A673 (cell line): ENCODE data around the gene SLC35C1. TPM values are rescaled to one million over a fixed set of nuclear protein-coding genes. Genes with fewer than 3 reads are reported as not detected.
"Not testable (repeated sequence)": the region's sequence is repeated elsewhere in the genome, so short reads cannot be mapped to it uniquely, and the experiment has no call there.

Source experiments
- BruUV-seq: library from RNA; stranded (reverse); fragments of 400-500 nt; replicated peaks from 2 replicates; lab custom pipeline; 2021; lab: Mats Ljungman, UMichigan
- CTCF ChIA-PET: fragments of 300-600 bp; sonication (Branson Sonifier 250); formaldehyde crosslinking; loops from one replicate; lab custom pipeline; 2022; ENCODE audit warnings: antibody characterized with exemption; lab: Charles Lee
- POLR2A ChIA-PET: fragments of 300-600 bp; sonication (Branson Sonifier 250); formaldehyde crosslinking; loops from one replicate; lab custom pipeline; 2022; ENCODE audit warnings: antibody characterized with exemption; ENCODE audit not compliant: low non-redundant PET; lab: Charles Lee
- DNase-seq: peaks from one replicate; pipeline ENCODE4 v3.0.0-alpha.2; 2015; ENCODE audit warnings: low spot score
- H3K27ac ChIP-seq: fragments of 200-600 bp; sonication (generic); 2 replicates; pipeline ENCODE4 v1.5.1; 2016; ENCODE audit warnings: mixed run types, low read depth, mild to moderate bottlenecking, mixed read lengths, antibody characterized with exemption, low read length; ENCODE audit not compliant: poor library complexity, severe bottlenecking
- H3K27me3 ChIP-seq: fragments of 200-600 bp; sonication (generic); replicated peaks from 2 replicates; pipeline ENCODE4 v1.6.1; 2017; ENCODE audit warnings: mixed run types, low read depth, mild to moderate bottlenecking, mixed read lengths, antibody characterized with exemption, low read length; ENCODE audit not compliant: insufficient read depth, poor library complexity
- H3K36me3 ChIP-seq: fragments of 200-600 bp; sonication (generic); 2 replicates; pipeline ENCODE4 v1.6.1; 2016; ENCODE audit warnings: mixed run types, mild to moderate bottlenecking, mixed read lengths, antibody characterized with exemption, low read length; ENCODE audit not compliant: insufficient read depth, poor library complexity, severe bottlenecking
- H3K4me1 ChIP-seq: fragments of 200-600 bp; sonication (generic); 2 replicates; pipeline ENCODE4 v1.6.1; 2017; ENCODE audit warnings: mixed run types, mild to moderate bottlenecking, mixed read lengths, antibody characterized with exemption, low read length; ENCODE audit not compliant: insufficient read depth, poor library complexity, severe bottlenecking
- H3K4me3 ChIP-seq: fragments of 200-600 bp; sonication (generic); 2 replicates; pipeline ENCODE4 v1.5.1; 2016; ENCODE audit warnings: low read depth, mixed run types, mild to moderate bottlenecking, mixed read lengths, low read length; ENCODE audit not compliant: poor library complexity, severe bottlenecking
- H3K9me3 ChIP-seq: fragments of 200-600 bp; sonication (generic); 2 replicates; pipeline ENCODE4 v1.6.1; 2016; ENCODE audit warnings: mixed run types, low read depth, mild to moderate bottlenecking, mixed read lengths, antibody characterized with exemption, low read length; ENCODE audit not compliant: poor library complexity, severe bottlenecking
- EZH2 ChIP-seq: fragments of 200-600 bp; sonication (generic); IDR thresholded peaks from 2 replicates; pipeline ENCODE4 v1.6.1; 2017; ENCODE audit warnings: borderline replicate concordance, low read depth, mild to moderate bottlenecking, mixed read lengths, antibody characterized with exemption, low read length; ENCODE audit not compliant: poor library complexity, severe bottlenecking
- intact Hi-C: fragments of 100-400 bp; cut with micrococcal nuclease; formaldehyde crosslinking; loops from one replicate; pipeline ENCODE4 v1.10.0; 2022; ENCODE audit not compliant: unreplicated experiment
- total RNA-seq: library from RNA; stranded (reverse); gene quantifications from 2 replicates; pipeline ENCODE4 v1.2.3, GENCODE V29; 2021
- TF ChIP-seq, protein P1 (sequence below): fragments of 300-800, 200-600 bp; sonication (generic); conservative IDR thresholded peaks from 2 replicates; pipeline ENCODE4 v1.5.1; 2017; ENCODE audit warnings: low read depth, mild to moderate bottlenecking, antibody characterized with exemption, low read length, moderate library complexity, mixed read lengths

Gene SLC35C1
- total RNA-seq, 1 experiment from 2014 or later, result 32.5 TPM

DNA sequence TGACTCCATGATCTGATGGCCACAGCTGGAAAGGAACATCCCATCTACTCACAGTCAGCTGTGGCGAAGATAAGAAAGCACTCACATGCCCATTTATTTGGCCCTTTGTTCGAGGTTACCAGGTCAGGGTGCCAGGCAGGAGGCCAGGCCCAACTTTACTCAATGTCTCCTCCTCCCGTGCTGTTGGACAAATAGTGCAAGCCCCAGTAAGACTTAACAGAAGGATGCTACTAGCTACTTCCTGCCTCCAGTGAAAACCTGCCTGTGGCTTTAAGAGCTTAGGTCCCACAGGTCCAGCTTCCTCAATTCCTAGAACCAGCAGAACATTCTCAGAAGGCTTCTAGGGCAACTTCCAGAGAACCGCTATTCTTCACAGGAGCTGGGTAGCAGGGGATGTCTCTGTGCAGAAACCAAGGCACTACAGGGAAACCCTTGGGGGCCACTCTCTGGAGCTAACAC lies 29.4 kb downstream of the SLC35C1 start:
- H3K4me1 ChIP-seq, result peaks cover 8% of the 10 kb centered on the region
- intact Hi-C loops, result no loop called here
- CTCF ChIA-PET, result no interaction called here
- no peak overlapping the region for H3K4me3 ChIP-seq
- POLR2A ChIA-PET, result interaction anchor here (0.6 to 0.7 kb wide), 3 partner anchors 12 to 403 kb away, joined by 3 read pairs; no protein-coding TSS in a partner anchor
- no peak overlapping the region for H3K27ac ChIP-seq
- TF ChIP-seq, protein P1, sequence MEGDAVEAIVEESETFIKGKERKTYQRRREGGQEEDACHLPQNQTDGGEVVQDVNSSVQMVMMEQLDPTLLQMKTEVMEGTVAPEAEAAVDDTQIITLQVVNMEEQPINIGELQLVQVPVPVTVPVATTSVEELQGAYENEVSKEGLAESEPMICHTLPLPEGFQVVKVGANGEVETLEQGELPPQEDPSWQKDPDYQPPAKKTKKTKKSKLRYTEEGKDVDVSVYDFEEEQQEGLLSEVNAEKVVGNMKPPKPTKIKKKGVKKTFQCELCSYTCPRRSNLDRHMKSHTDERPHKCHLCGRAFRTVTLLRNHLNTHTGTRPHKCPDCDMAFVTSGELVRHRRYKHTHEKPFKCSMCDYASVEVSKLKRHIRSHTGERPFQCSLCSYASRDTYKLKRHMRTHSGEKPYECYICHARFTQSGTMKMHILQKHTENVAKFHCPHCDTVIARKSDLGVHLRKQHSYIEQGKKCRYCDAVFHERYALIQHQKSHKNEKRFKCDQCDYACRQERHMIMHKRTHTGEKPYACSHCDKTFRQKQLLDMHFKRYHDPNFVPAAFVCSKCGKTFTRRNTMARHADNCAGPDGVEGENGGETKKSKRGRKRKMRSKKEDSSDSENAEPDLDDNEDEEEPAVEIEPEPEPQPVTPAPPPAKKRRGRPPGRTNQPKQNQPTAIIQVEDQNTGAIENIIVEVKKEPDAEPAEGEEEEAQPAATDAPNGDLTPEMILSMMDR, result no peak
- no peak for TF ChIP-seq EZH2
- no peaks in the 10 kb centered on the region for H3K36me3 ChIP-seq
- peaks cover 6% of the 10 kb centered on the region for H3K27me3 ChIP-seq
- H3K9me3 ChIP-seq, result no peaks in the 10 kb centered on the region
- no TSS peak for BruUV-seq
- no peak for DNase-seq

DNA sequence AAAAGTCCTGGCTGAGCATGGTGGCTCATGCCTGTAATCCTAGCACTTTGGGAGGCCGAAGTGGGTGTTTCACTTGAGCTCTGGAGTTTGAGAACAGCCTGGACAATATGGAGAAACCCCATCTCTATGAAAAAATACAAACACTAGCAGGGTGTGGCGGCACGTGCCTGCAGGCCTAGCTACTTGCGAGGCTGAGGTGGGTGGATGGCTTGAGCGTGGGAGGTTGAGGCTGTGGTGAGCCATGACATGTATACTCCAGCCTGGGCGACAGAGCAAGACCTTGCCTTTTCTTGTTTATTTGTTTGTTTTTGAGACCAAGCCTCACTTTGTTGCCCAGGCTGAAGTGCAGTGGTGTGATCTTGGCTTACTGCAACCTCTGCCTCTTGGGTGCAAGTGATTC lies 34.3 kb downstream of the SLC35C1 start:
- CTCF ChIA-PET, result no interaction called here

DNA sequence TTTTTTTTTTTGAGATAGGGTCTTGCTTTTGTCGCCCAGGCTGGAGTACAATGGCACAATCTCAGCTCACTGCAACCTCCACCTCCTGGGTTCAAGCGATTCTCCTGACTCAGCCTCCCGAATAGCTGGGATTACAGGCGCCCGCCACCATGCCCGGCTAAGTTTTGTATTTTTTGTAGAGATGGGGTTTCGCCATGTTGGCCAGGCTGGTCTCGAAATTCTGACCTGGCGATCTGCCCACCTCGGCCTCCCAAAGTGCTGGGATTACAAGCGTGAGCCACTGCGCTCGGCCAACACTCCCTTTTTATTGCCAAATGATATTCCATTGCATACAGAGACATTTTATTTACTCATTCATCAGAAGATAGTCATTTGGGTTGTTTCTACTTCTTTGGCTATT lies 35.3 kb downstream of the SLC35C1 start:
- POLR2A ChIA-PET, DNase-seq, H3K4me3 ChIP-seq, BruUV-seq, H3K36me3 ChIP-seq, H3K4me1 ChIP-seq, H3K9me3 ChIP-seq, H3K27ac ChIP-seq, H3K27me3 ChIP-seq: not testable (repeated sequence)
- CTCF ChIA-PET, result interaction anchor here (0.6 to 0.7 kb wide), 2 partner anchors 48 to 113 kb away, joined by 11 to 13 read pairs; no protein-coding TSS in a partner anchor
- intact Hi-C loops, result loop anchor here (10.0 kb wide), 1 partner anchor 285 kb away; the partner anchor contains the start of gene PHF21A

More for the DNA sequence above, 34.3 kb downstream of the SLC35C1 start:
- no peaks in the 10 kb centered on the region for H3K9me3 ChIP-seq
- no peak overlapping the region for H3K4me3 ChIP-seq
- H3K4me1 ChIP-seq, result no peaks in the 10 kb centered on the region
- intact Hi-C loops, result no loop called here
- DNase-seq, result no peak
- TF ChIP-seq, protein P1, result no peak
- no peak for TF ChIP-seq EZH2
- BruUV-seq, result no TSS peak
- peaks cover 6% of the 10 kb centered on the region for H3K27me3 ChIP-seq
- no peak overlapping the region for H3K27ac ChIP-seq
- POLR2A ChIA-PET, result no interaction called here
- H3K36me3 ChIP-seq, result no peaks in the 10 kb centered on the region
